Measurements from ENCODE around the gene NEK11. TPM values are rescaled to one million over a fixed set of nuclear protein-coding genes. Genes with fewer than 3 reads are reported as not detected.

Gene NEK11
- total RNA-seq, 1 experiment from 2014 or later: 5.0 TPM

- Histone ChIP-seq H3K4me1 (ENCODE audit: insufficient read depth, low read length, poor library complexity, severe bottlenecking) (no peaks in the 10 kb centered on the region), H3K9me3 (ENCODE audit: low read depth, low read length, poor library complexity, severe bottlenecking) (no peaks in the 10 kb centered on the region), H3K27ac (ENCODE audit: low read depth, low read length, poor library complexity, severe bottlenecking) (no peak overlapping the region), H3K27me3 (replicated peaks; ENCODE audit: insufficient read depth, low read depth, low read length, poor library complexity) (no peaks in the 10 kb centered on the region), H3K4me3 (ENCODE audit: low read depth, low read length, poor library complexity, severe bottlenecking) (no peak overlapping the region), H3K36me3 (ENCODE audit: insufficient read depth, low read length, poor library complexity, severe bottlenecking) (no peaks in the 10 kb centered on the region)
- POLR2A ChIA-PET (ENCODE audit: low non-redundant PET): no interaction called here
- DNase-seq (ENCODE audit: low spot score): no peak
- intact Hi-C loops (cut with micrococcal nuclease; ENCODE audit: unreplicated experiment): no loop called here
- CTCF ChIA-PET: no interaction called here
- no TSS peak for BruUV-seq (replicated peaks)
- no peak for TF ChIP-seq EZH2 (IDR thresholded peaks at IDR 0.05; ENCODE audit: borderline replicate concordance, low read depth, low read length, poor library complexity, severe bottlenecking)
- TF ChIP-seq, protein P1, sequence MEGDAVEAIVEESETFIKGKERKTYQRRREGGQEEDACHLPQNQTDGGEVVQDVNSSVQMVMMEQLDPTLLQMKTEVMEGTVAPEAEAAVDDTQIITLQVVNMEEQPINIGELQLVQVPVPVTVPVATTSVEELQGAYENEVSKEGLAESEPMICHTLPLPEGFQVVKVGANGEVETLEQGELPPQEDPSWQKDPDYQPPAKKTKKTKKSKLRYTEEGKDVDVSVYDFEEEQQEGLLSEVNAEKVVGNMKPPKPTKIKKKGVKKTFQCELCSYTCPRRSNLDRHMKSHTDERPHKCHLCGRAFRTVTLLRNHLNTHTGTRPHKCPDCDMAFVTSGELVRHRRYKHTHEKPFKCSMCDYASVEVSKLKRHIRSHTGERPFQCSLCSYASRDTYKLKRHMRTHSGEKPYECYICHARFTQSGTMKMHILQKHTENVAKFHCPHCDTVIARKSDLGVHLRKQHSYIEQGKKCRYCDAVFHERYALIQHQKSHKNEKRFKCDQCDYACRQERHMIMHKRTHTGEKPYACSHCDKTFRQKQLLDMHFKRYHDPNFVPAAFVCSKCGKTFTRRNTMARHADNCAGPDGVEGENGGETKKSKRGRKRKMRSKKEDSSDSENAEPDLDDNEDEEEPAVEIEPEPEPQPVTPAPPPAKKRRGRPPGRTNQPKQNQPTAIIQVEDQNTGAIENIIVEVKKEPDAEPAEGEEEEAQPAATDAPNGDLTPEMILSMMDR (conservative IDR thresholded peaks at IDR 0.05; ENCODE audit: low read depth, low read length): no peak
Measured at GRCh38 chr3:131314318-131314717, 287.6 kb downstream of the NEK11 start.

DNA sequence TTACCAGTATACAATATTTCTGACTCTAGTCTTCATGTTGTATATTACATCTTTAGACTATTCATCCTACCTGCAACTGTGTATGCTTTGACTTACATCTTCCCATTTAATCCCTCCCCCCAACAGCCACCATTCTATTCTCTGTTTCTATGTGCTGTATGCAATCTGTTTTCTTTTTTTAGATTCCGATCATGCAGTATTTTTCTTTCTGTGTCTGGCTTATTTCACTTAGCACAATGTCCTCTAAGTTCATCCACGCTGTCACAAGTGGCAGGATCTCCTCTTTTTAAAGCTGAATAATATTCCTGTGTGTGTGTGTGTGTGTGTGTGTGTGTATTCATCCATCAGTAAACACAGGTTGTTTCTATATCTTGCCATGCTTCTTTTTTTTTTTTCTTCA lies 288.5 kb downstream of the NEK11 start:
- Histone ChIP-seq H3K9me3 (ENCODE audit: low read depth, low read length, poor library complexity, severe bottlenecking) (no peaks in the 10 kb centered on the region), H3K27me3 (replicated peaks; ENCODE audit: insufficient read depth, low read depth, low read length, poor library complexity) (no peaks in the 10 kb centered on the region), H3K36me3 (ENCODE audit: insufficient read depth, low read length, poor library complexity, severe bottlenecking) (no peaks in the 10 kb centered on the region), H3K4me3 (ENCODE audit: low read depth, low read length, poor library complexity, severe bottlenecking) (no peak overlapping the region), H3K27ac (ENCODE audit: low read depth, low read length, poor library complexity, severe bottlenecking) (no peak overlapping the region), H3K4me1 (ENCODE audit: insufficient read depth, low read length, poor library complexity, severe bottlenecking) (no peaks in the 10 kb centered on the region)
- DNase-seq (ENCODE audit: low spot score): no peak
- TF ChIP-seq, protein P1 (conservative IDR thresholded peaks at IDR 0.05; ENCODE audit: low read depth, low read length): no peak
- TF ChIP-seq EZH2 (IDR thresholded peaks at IDR 0.05; ENCODE audit: borderline replicate concordance, low read depth, low read length, poor library complexity, severe bottlenecking): no peak
- ChIA-PET CTCF (no interaction called here), POLR2A (ENCODE audit: low non-redundant PET) (no interaction called here)
- intact Hi-C loops (cut with micrococcal nuclease; ENCODE audit: unreplicated experiment): no loop called here
- BruUV-seq (replicated peaks): no TSS peak

DNA sequence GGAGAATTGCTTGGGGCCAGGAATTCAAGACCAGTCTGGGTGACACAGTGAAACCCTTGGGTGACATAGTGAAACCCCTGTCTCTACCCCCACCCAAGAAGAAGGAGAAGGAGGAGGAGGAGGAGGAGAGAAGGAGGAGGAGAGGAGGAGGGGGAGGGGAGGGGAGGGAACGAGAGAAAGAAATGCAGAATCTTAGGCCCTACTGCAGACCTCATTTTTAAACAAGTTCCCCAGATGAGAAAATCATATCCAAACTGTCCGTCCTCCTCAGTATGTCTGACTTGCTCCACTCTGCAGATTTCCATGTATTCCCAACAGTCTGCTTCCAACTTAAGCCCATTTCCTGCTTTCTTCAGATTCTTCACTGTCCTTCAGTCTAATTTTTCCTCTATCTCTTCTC lies 291.0 kb downstream of the NEK11 start:
- no peaks in the 10 kb centered on the region for H3K4me1 ChIP-seq (ENCODE audit: insufficient read depth, low read length, poor library complexity, severe bottlenecking)
- CTCF ChIA-PET: no interaction called here
- no peak for DNase-seq (ENCODE audit: low spot score)
- H3K27ac ChIP-seq (ENCODE audit: low read depth, low read length, poor library complexity, severe bottlenecking): no peak overlapping the region
- no peak for TF ChIP-seq EZH2 (IDR thresholded peaks at IDR 0.05; ENCODE audit: borderline replicate concordance, low read depth, low read length, poor library complexity, severe bottlenecking)
- TF ChIP-seq, protein P1 (conservative IDR thresholded peaks at IDR 0.05; ENCODE audit: low read depth, low read length): no peak
- H3K27me3 ChIP-seq (replicated peaks; ENCODE audit: insufficient read depth, low read depth, low read length, poor library complexity): no peaks in the 10 kb centered on the region
- POLR2A ChIA-PET (ENCODE audit: low non-redundant PET): no interaction called here
- no peak overlapping the region for H3K4me3 ChIP-seq (ENCODE audit: low read depth, low read length, poor library complexity, severe bottlenecking)
- no peaks in the 10 kb centered on the region for H3K36me3 ChIP-seq (ENCODE audit: insufficient read depth, low read length, poor library complexity, severe bottlenecking)
- H3K9me3 ChIP-seq (ENCODE audit: low read depth, low read length, poor library complexity, severe bottlenecking): no peaks in the 10 kb centered on the region
- BruUV-seq (replicated peaks): no TSS peak
- intact Hi-C loops (cut with micrococcal nuclease; ENCODE audit: unreplicated experiment): no loop called here

Measured in A673 (cell line).